Activated CD4-positive, alpha-beta memory T cell treated with anti-CD3 and anti-CD28 coated beads for 36 hours (primary cell): ENCODE results near the gene DYNLRB2. TPM values are rescaled to one million over a fixed set of nuclear protein-coding genes. Genes with fewer than 3 reads are reported as not detected.

Source experiments
- CTCF ChIA-PET: fragments of 350-600 bp; sonication (Branson Sonifier 250); formaldehyde crosslinking; loops from one replicate; lab custom pipeline; 2021; ENCODE audit warnings: antibody characterized with exemption, inconsistent platforms; lab: Charles Lee
- POLR2A ChIA-PET: fragments of 350-600 bp; sonication (Branson Sonifier 250); formaldehyde crosslinking; loops from one replicate; lab custom pipeline; 2021; ENCODE audit warnings: antibody characterized with exemption; lab: Charles Lee
- DNase-seq: peaks from one replicate; pipeline ENCODE4 v3.0.0-alpha.2; 2020
- H3K27ac Mint-ChIP-seq: one replicate; pipeline ENCODE4 v1.8.0; 2021; ENCODE audit warnings: mixed read lengths
- H3K27me3 Mint-ChIP-seq: one replicate; pipeline ENCODE4 v1.8.0; 2021; ENCODE audit warnings: mixed read lengths
- H3K36me3 Mint-ChIP-seq: one replicate; pipeline ENCODE4 v1.8.0; 2021; ENCODE audit warnings: mixed read lengths
- H3K4me1 Mint-ChIP-seq: one replicate; pipeline ENCODE4 v1.8.0; 2021; ENCODE audit warnings: low read depth, mixed read lengths
- H3K4me3 Mint-ChIP-seq: one replicate; pipeline ENCODE4 v1.8.0; 2021; ENCODE audit warnings: mild to moderate bottlenecking, mixed read lengths
- H3K9me3 Mint-ChIP-seq: one replicate; pipeline ENCODE4 v1.8.0; 2021; ENCODE audit warnings: mixed read lengths
- intact Hi-C: fragments of 100-400 bp; cut with micrococcal nuclease; formaldehyde crosslinking; loops from one replicate; pipeline ENCODE4 v1.15.1; 2023
- total RNA-seq, 2 experiments: library from RNA; stranded (reverse); gene quantifications; one replicate each; pipeline ENCODE4 v1.2.3, GENCODE V29; 2021

The DYNLRB2 gene
- total RNA-seq, 2 experiments from 2014 or later, result not detected

- no peaks in the 10 kb centered on the region for H3K36me3 Mint-ChIP-seq
- intact Hi-C loops, result no loop called here
- POLR2A ChIA-PET, result no interaction called here
Observed at GRCh38 chr16:80554033-80554432, 13.2 kb downstream of the DYNLRB2 start.

GRCh38 chr16:80556481-80556880 lies 15.7 kb downstream of the DYNLRB2 start:
- POLR2A ChIA-PET, result no interaction called here
- Mint-ChIP-seq H3K4me3 (no peak overlapping the region), H3K27ac (no peak overlapping the region), H3K27me3 (peaks cover 3% of the 10 kb centered on the region), H3K4me1 (peaks cover 9% of the 10 kb centered on the region), H3K9me3 (no peaks in the 10 kb centered on the region), H3K36me3 (no peaks in the 10 kb centered on the region)
- CTCF ChIA-PET, result no interaction called here
- intact Hi-C loops, result no loop called here
- DNase-seq, result no peak

More at GRCh38 chr16:80554033-80554432, 13.2 kb downstream of the DYNLRB2 start:
- Mint-ChIP-seq H3K4me1 (peaks cover 9% of the 10 kb centered on the region), H3K27ac (no peak overlapping the region), H3K9me3 (no peaks in the 10 kb centered on the region), H3K4me3 (no peak overlapping the region), H3K27me3 (no peaks in the 10 kb centered on the region)
- CTCF ChIA-PET, result interaction anchor here (1.6 kb wide), 1 partner anchor 15 kb away, joined by 3 read pairs; no protein-coding TSS in a partner anchor
- no peak for DNase-seq

GRCh38 chr16:80557037-80557436 lies 16.2 kb downstream of the DYNLRB2 start:
- H3K9me3 Mint-ChIP-seq, result no peaks in the 10 kb centered on the region
- no peak for DNase-seq
- no peak overlapping the region for H3K4me3 Mint-ChIP-seq
- intact Hi-C loops, result no loop called here
- H3K27ac Mint-ChIP-seq, result no peak overlapping the region
- no peaks in the 10 kb centered on the region for H3K36me3 Mint-ChIP-seq
- CTCF ChIA-PET, result no interaction called here
- peaks cover 9% of the 10 kb centered on the region for H3K4me1 Mint-ChIP-seq
- POLR2A ChIA-PET, result no interaction called here
- H3K27me3 Mint-ChIP-seq, result peaks cover 3% of the 10 kb centered on the region

GRCh38 chr16:80559369-80559768 lies 18.6 kb downstream of the DYNLRB2 start:
- Mint-ChIP-seq H3K27ac (no peak overlapping the region), H3K4me1 (peaks cover 9% of the 10 kb centered on the region), H3K27me3 (peaks cover 3% of the 10 kb centered on the region), H3K4me3 (no peak overlapping the region), H3K9me3 (no peaks in the 10 kb centered on the region), H3K36me3 (no peaks in the 10 kb centered on the region)
- no peak for DNase-seq
- ChIA-PET POLR2A (no interaction called here), CTCF (no interaction called here)
- intact Hi-C loops, result no loop called here

- H3K27me3 Mint-ChIP-seq, result peaks cover 3% of the 10 kb centered on the region
Observed at GRCh38 chr16:80563066-80563465, 22.3 kb downstream of the DYNLRB2 start.

GRCh38 chr16:80564394-80564793 lies 23.6 kb downstream of the DYNLRB2 start:
- Mint-ChIP-seq H3K27ac (no peak overlapping the region), H3K4me3 (no peak overlapping the region), H3K36me3 (no peaks in the 10 kb centered on the region), H3K27me3 (peaks cover 3% of the 10 kb centered on the region), H3K9me3 (no peaks in the 10 kb centered on the region), H3K4me1 (peaks cover 27% of the 10 kb centered on the region)
- no peak for DNase-seq
- ChIA-PET CTCF (interaction anchor here (0.8 kb wide), 1 partner anchor 37 kb away, joined by 4 read pairs; no protein-coding TSS in a partner anchor), POLR2A (interaction anchor here (1.2 kb wide), 1 partner anchor 16 kb away, joined by 4 read pairs; no protein-coding TSS in a partner anchor)
- intact Hi-C loops, result no loop called here

More at GRCh38 chr16:80563066-80563465, 22.3 kb downstream of the DYNLRB2 start:
- ChIA-PET POLR2A (interaction anchor here (0.7 kb wide), 1 partner anchor 282 kb away, joined by 3 read pairs; no protein-coding TSS in a partner anchor), CTCF (no interaction called here)
- H3K4me1 Mint-ChIP-seq, result peaks cover 20% of the 10 kb centered on the region
- H3K4me3 Mint-ChIP-seq, result no peak overlapping the region
- no peak overlapping the region for H3K27ac Mint-ChIP-seq
- H3K9me3 Mint-ChIP-seq, result no peaks in the 10 kb centered on the region
- intact Hi-C loops, result no loop called here
- no peaks in the 10 kb centered on the region for H3K36me3 Mint-ChIP-seq
- no peak for DNase-seq

GRCh38 chr16:80569440-80570105 lies 28.8 kb downstream of the DYNLRB2 start:
- Mint-ChIP-seq H3K4me1 (peaks cover 36% of the 10 kb centered on the region), H3K4me3 (peak overlapping the region; percentile 22), H3K27me3 (no peaks in the 10 kb centered on the region), H3K9me3 (peaks cover 8% of the 10 kb centered on the region), H3K27ac (peak overlapping the region; percentile 85), H3K36me3 (no peaks in the 10 kb centered on the region)
- intact Hi-C loops, result loop anchor here (1.0 kb wide), 4 partner anchors 11 to 238 kb away; partner anchors contain the start of gene DYNLRB2
- ChIA-PET POLR2A (interaction anchor here (0.6 to 1.8 kb wide), 3 partner anchors 11 to 233 kb away, joined by 4 to 18 read pairs (median 4); no protein-coding TSS in a partner anchor), CTCF (interaction anchor here (0.9 to 1.2 kb wide), 2 partner anchors 15 to 42 kb away, joined by 3 to 5 read pairs; no protein-coding TSS in a partner anchor)
- DNase-seq, result peak; percentile 92

- peak overlapping the region; percentile 22 for H3K4me3 Mint-ChIP-seq
- intact Hi-C loops, result no loop called here
- H3K27me3 Mint-ChIP-seq, result no peaks in the 10 kb centered on the region
- H3K36me3 Mint-ChIP-seq, result no peaks in the 10 kb centered on the region
- POLR2A ChIA-PET, result interaction anchor here (1.3 to 1.8 kb wide), 2 partner anchors 10 to 232 kb away, joined by 4 to 18 read pairs; no protein-coding TSS in a partner anchor
- H3K4me1 Mint-ChIP-seq, result peaks cover 31% of the 10 kb centered on the region
- peak; percentile 26 for DNase-seq
- peak overlapping the region; percentile 85 for H3K27ac Mint-ChIP-seq
- H3K9me3 Mint-ChIP-seq, result peaks cover 8% of the 10 kb centered on the region
- CTCF ChIA-PET, result no interaction called here
Observed at GRCh38 chr16:80570106-80570478, 29.3 kb downstream of the DYNLRB2 start.

- Mint-ChIP-seq H3K9me3 (peaks cover 8% of the 10 kb centered on the region), H3K4me3 (no peak overlapping the region), H3K27me3 (no peaks in the 10 kb centered on the region), H3K27ac (no peak overlapping the region), H3K36me3 (no peaks in the 10 kb centered on the region), H3K4me1 (peaks cover 24% of the 10 kb centered on the region)
- intact Hi-C loops, result no loop called here
- CTCF ChIA-PET, result interaction anchor here (1.2 kb wide), 1 partner anchor 251 kb away, joined by 5 read pairs; no protein-coding TSS in a partner anchor
- POLR2A ChIA-PET, result no interaction called here
- DNase-seq, result no peak
Observed at GRCh38 chr16:80573700-80574120, 32.9 kb downstream of the DYNLRB2 start.

GRCh38 chr16:80576343-80576912 lies 35.6 kb downstream of the DYNLRB2 start:
- intact Hi-C loops, result no loop called here
- ChIA-PET CTCF (no interaction called here), POLR2A (no interaction called here)
- peaks cover 3% of the 10 kb centered on the region for H3K9me3 Mint-ChIP-seq
- no peak overlapping the region for H3K27ac Mint-ChIP-seq
- no peak overlapping the region for H3K4me3 Mint-ChIP-seq
- H3K4me1 Mint-ChIP-seq, result peaks cover 24% of the 10 kb centered on the region
- no peaks in the 10 kb centered on the region for H3K36me3 Mint-ChIP-seq
- peaks cover 2% of the 10 kb centered on the region for H3K27me3 Mint-ChIP-seq
- no peak for DNase-seq

- H3K4me3 Mint-ChIP-seq, result no peak overlapping the region
- DNase-seq, result no peak
- H3K4me1 Mint-ChIP-seq, result peaks cover 30% of the 10 kb centered on the region
- POLR2A ChIA-PET, result no interaction called here
- no peaks in the 10 kb centered on the region for H3K36me3 Mint-ChIP-seq
- H3K27ac Mint-ChIP-seq, result no peak overlapping the region
- CTCF ChIA-PET, result interaction anchor here (1.1 kb wide), 1 partner anchor 51 kb away, joined by 7 read pairs; no protein-coding TSS in a partner anchor
- H3K27me3 Mint-ChIP-seq, result peaks cover 2% of the 10 kb centered on the region
- no peaks in the 10 kb centered on the region for H3K9me3 Mint-ChIP-seq
- intact Hi-C loops, result no loop called here
Observed at GRCh38 chr16:80577485-80578280, 36.9 kb downstream of the DYNLRB2 start.
